Neutrophil (primary cell): ENCODE data around the gene FGGY.

Experiments used
- H3K27ac ChIP-seq: fragments of 200-600 bp; sonication (generic); 2 replicates; pipeline ENCODE4 v1.5.1; 2016; ENCODE audit warnings: mild to moderate bottlenecking, moderate library complexity
- H3K27me3 ChIP-seq: fragments of 200-600 bp; sonication (generic); 2 replicates; pipeline ENCODE4 v1.6.0; 2016; ENCODE audit warnings: mild to moderate bottlenecking
- H3K36me3 ChIP-seq: fragments of 200-600 bp; sonication (generic); 2 replicates; pipeline ENCODE4 v1.5.1; 2017
- H3K4me1 ChIP-seq, 2 experiments: fragments of 200-600 bp in 1 of 2; sonication (generic) in 1 of 2; 1 replicate in 1 of 2; 2 replicates in 1 of 2; pipeline versions ENCODE4 v1.5.1 to v1.6.1; 2013 to 2016; ENCODE audit warnings: low read depth in 1 of 2, low read length in 1 of 2, mild to moderate bottlenecking in 1 of 2, moderate library complexity in 1 of 2; ENCODE audit not compliant: control insufficient read depth in 1 of 2, insufficient read depth in 1 of 2
- H3K4me3 ChIP-seq, 2 experiments: fragments of 200-600 bp in 1 of 2; sonication (generic) in 1 of 2; 1 replicate in 1 of 2; 2 replicates in 1 of 2; pipeline ENCODE4 v1.5.1; 2013 to 2016; ENCODE audit warnings: low read depth in 1 of 2, low read length in 1 of 2, mild to moderate bottlenecking in 1 of 2, moderate library complexity in 1 of 2
- H3K9me3 ChIP-seq: fragments of 200-600 bp; sonication (generic); 2 replicates; pipeline ENCODE4 v1.5.1; 2016
- CTCF ChIP-seq: fragments of 200-600 bp; sonication (generic); IDR thresholded peaks from 2 replicates; pipeline ENCODE4 v1.5.1; 2016; ENCODE audit warnings: antibody characterized with exemption

Gene FGGY

GRCh38 chr1:59309795-59310548 is 13.1 kb downstream of the FGGY start:
- Histone ChIP-seq H3K9me3 (peaks cover 9% of the 10 kb centered on the region), H3K27ac (no peak overlapping the region), H3K4me3 (no peak overlapping the region), H3K36me3 (no peaks in the 10 kb centered on the region), H3K4me1 (no peaks in the 10 kb centered on the region), H3K27me3 (no peaks in the 10 kb centered on the region)
- TF ChIP-seq CTCF: no peak

DNA sequence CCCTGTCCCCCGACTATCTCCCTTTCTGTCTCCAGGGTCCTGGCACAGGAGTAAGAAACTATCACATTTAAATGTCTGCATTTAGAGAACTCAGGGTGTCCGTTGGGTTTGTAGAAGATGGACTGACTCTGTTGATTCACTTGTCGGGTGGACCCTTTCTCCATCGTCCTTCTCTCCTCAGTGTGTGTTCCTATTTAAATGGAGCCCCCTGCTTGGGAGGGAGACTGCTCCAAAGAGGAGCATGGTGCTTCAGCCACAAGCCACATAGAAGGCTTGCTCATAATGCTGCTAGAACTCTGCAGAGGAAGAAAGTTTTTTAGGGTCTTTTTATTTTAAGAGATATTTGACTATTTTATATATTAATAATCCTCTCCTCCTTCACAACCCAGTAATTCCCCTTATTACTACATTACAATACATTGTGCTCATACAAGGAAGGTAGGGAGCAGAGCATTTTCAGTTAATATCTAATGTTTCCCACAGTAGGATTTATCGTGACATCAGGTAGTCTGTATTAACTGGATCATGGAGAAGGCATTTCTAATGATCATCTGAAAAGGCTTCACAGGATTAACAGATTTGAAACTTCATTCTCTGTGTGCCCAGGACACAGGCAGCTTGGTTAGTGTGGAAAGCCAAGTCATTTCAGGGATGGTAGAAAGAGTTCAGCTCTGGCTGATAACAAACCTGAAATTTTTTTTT is 13.8 kb downstream of the FGGY start:
- Histone ChIP-seq H3K9me3 (peaks cover 2% of the 10 kb centered on the region), H3K4me1 (no peaks in the 10 kb centered on the region), H3K36me3 (no peaks in the 10 kb centered on the region), H3K4me3 (no peak overlapping the region), H3K27ac (no peak overlapping the region), H3K27me3 (no peaks in the 10 kb centered on the region)
- no peak for TF ChIP-seq CTCF

DNA sequence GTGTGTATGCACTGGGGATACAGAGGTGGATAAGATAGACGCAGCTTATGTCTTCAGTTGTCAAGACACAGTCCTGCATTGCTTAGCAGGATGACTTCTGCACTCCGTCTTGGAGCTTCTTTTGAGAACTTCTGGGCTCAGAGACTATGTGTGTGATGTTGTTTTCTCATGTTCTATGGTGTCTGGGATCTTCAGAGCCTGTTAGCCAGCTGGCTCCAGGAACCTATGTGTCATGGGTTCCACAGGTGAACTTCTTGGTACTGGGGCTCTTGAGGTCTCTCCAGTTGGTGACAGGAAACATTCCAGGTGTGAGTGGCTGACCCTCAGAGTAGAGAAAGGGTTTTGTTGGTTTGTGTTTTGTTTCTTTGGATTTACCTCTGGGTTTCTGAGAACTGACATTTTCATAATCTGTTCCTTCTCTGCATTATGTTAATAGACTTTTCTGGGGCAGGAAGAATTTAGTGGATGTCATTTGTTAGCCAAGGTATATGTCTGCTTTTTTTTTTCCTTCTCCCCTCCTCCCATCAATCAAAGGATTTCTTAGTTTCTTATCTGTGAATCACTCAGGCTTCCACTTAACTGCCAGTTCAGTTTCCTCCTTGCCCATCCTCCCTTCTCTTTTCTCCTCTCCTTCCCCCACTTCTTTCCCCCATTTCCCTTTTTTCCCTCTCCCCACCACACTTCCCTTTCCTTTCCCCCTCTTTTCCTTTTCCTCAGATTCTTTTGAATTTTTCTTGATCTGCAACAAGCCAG is 18.1 kb downstream of the FGGY start:
- TF ChIP-seq CTCF: no peak
- no peaks in the 10 kb centered on the region for H3K9me3 ChIP-seq

DNA sequence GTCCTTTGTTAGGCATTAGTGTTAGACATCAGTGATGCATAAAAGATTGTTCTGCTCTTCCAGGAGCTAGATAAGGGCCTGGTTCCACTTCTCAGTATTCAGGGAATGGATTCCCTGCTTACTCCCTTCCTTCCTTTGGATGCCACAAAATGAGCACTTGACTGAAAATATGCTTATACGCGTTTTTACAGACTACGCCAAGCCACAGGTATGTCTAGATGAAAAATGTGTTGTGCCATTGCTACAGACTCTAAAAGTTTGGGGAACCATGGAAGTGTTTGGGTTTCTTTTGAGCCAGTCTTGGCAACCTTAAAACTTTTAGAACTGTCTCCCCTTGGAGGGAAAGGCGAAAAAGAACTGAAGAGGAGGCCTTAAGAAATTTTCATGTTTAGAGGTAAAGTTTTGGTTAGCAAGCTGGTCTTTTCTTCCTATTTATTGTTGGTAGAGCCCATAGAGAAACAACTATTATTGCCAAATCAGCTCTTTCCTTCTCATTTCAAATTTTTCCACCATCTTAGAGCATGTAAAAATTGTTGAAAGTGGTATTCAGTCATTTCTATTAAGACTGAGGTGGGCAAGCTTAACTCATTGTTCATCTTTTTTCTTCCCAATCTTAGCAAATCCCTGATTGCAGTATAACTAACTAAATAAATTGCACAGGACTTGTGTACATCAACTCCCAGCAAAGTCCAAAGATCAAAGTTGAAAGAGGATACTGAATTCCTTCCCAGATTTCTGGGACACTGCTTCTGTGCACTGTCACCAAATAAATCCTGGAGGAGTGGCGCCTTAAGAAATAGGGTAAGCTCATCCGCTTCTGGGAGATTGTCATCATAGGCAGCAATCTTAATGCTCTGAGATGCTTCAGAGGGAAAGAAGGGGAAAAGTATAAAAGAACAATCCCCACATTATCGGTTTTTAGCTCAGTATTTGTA is 18.9 kb downstream of the FGGY start:
- Histone ChIP-seq H3K4me1 (peaks cover 5 to 7% of the 10 kb centered on the region in 2 experiments), H3K27ac (no peak overlapping the region), H3K36me3 (no peaks in the 10 kb centered on the region), H3K27me3 (no peaks in the 10 kb centered on the region), H3K9me3 (no peaks in the 10 kb centered on the region), H3K4me3 (no peak overlapping the region)
- no peak for TF ChIP-seq CTCF

More for the DNA sequence above, 18.1 kb downstream of the FGGY start:
- Histone ChIP-seq H3K27me3 (no peaks in the 10 kb centered on the region), H3K36me3 (no peaks in the 10 kb centered on the region), H3K27ac (no peak overlapping the region), H3K4me3 (no peak overlapping the region), H3K4me1 (peaks cover 5 to 7% of the 10 kb centered on the region in 2 experiments)
